ENCODE measurements around the gene FOXRED1. TPM values are rescaled to one million over a fixed set of nuclear protein-coding genes. Genes with fewer than 3 reads are reported as not detected.

Gene FOXRED1
- total and polyA plus RNA-seq, 2 of the 4 experiments (the other 2 are of a cell fraction) = 15.1 to 28.3 TPM

- Histone ChIP-seq H2AK5ac (ENCODE audit: low read depth, low read length) (no peak overlapping the region), H2AFZ (replicated peaks; ENCODE audit: low read length, poor library complexity) (no peak overlapping the region), H3K27ac (ENCODE audit: insufficient read depth, low read length) (no peak overlapping the region), H2AK9ac (replicated peaks; ENCODE audit: low read depth, low read length, poor library complexity) (no peak overlapping the region), H3K56ac (ENCODE audit: extremely low read depth, insufficient read depth, low read length) (no peak overlapping the region), H2BK5ac (ENCODE audit: low read depth, low read length, poor library complexity, severe bottlenecking) (no peak overlapping the region), H4K5ac (ENCODE audit: low read depth, low read length) (no peak overlapping the region), H3K18ac (ENCODE audit: low read depth, low read length) (no peak overlapping the region), H3K9me1 (ENCODE audit: insufficient read depth, low read length) (peaks cover 5% of the 10 kb centered on the region; the same call in 1 of the 2 replicates), H3K27me3 (ENCODE audit: control insufficient read depth, insufficient read depth, low read length) (no peaks in the 10 kb centered on the region), H2BK120ac (ENCODE audit: low read depth, low read length) (no peak overlapping the region), H3K4me2 (ENCODE audit: low read depth, low read length) (no peak overlapping the region), H3K79me1 (ENCODE audit: low read depth in 1 of 2, low read length in 2 of 2) (peaks cover 0 to 3% of the 10 kb centered on the region in 2 experiments; a peak in 1 of 4 replicates), H3K36me3 (ENCODE audit: control insufficient read depth, insufficient read depth, low read length) (peaks cover 4% of the 10 kb centered on the region; the same call in 1 of the 2 replicates), H4K91ac (ENCODE audit: insufficient read depth, low read depth, low read length) (no peak overlapping the region), H3K4me1 (ENCODE audit: control insufficient read depth, insufficient read depth, low read length) (peaks cover 8% of the 10 kb centered on the region), H3K4ac (ENCODE audit: low read depth, low read length) (no peak overlapping the region), H3K4me3 (ENCODE audit: insufficient read depth, low read depth, low read length) (no peak overlapping the region), H3K9ac (ENCODE audit: low read depth, low read length) (no peak overlapping the region), H2BK20ac (ENCODE audit: low read depth, low read length) (no peak overlapping the region), H4K8ac (ENCODE audit: low read depth in 2 of 2, low read length in 2 of 2) (no peak overlapping the region), H3K23ac (ENCODE audit: low read depth, low read length) (no peak overlapping the region), H3K9me3 (ENCODE audit: control insufficient read depth, insufficient read depth, low read length) (no peaks in the 10 kb centered on the region), H2BK15ac (ENCODE audit: low read depth, low read length) (no peak overlapping the region), H3K14ac (replicated peaks; ENCODE audit: low read depth, low read length) (no peak overlapping the region), H4K20me1 (ENCODE audit: insufficient read depth, low read length) (peaks cover 3% of the 10 kb centered on the region; the same call in 1 of the 2 replicates)
- ChIA-PET POLR2A (ENCODE audit: unreplicated experiment) (no interaction called here), CTCF (interaction anchor here (1.0 kb wide), 1 partner anchor 168 kb away, joined by 3 read pairs; no protein-coding TSS in a partner anchor)
- in situ Hi-C loops (cut with MboI; ENCODE audit: low sequenced_read_pairs) = loop anchor here (10.0 to 25.0 kb wide), 3 partner anchors 102 to 1024 kb away; no protein-coding TSS in a partner anchor
- dilution Hi-C loops (cut with HindIII; ENCODE audit: low sequenced_read_pairs, unreplicated experiment) = no loop called here
- no TSS peak for BruUV-seq (replicated peaks)
- TF ChIP-seq FOS (IDR thresholded peaks at IDR 0.05; ENCODE audit: low read depth, low read length) (no peak), RAD21 (IDR thresholded peaks at IDR 0.05; ENCODE audit: low read length) (no peak), RCOR1 (IDR thresholded peaks at IDR 0.05; ENCODE audit: insufficient replicate concordance, low read length) (no peak), BHLHE40 (IDR thresholded peaks at IDR 0.05; ENCODE audit: low read depth, low read length) (no peak), MAZ (IDR thresholded peaks at IDR 0.05; ENCODE audit: borderline replicate concordance, low read depth, low read length) (no peak)
- TF ChIP-seq, protein P1, sequence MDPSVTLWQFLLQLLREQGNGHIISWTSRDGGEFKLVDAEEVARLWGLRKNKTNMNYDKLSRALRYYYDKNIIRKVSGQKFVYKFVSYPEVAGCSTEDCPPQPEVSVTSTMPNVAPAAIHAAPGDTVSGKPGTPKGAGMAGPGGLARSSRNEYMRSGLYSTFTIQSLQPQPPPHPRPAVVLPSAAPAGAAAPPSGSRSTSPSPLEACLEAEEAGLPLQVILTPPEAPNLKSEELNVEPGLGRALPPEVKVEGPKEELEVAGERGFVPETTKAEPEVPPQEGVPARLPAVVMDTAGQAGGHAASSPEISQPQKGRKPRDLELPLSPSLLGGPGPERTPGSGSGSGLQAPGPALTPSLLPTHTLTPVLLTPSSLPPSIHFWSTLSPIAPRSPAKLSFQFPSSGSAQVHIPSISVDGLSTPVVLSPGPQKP (IDR thresholded peaks at IDR 0.05; ENCODE audit: borderline replicate concordance, low read depth, low read length) = no peak
- ATAC-seq (ENCODE audit: low read depth) (no peak), DNase-seq (no peak)
- no CpG with 5 or more reads among the region's 8 CpGs for WGBS, 2 experiments (ENCODE audit: extremely low coverage in 2 of 2, insufficient read length in 1 of 2)
- intact Hi-C loops (cut with micrococcal nuclease) = loop anchor here (5.0 to 10.0 kb wide), 3 partner anchors 292 to 1182 kb away; no protein-coding TSS in a partner anchor
Measured at GRCh38 chr11:126312961-126313360, 44.0 kb downstream of the FOXRED1 start.

Data from IMR-90 (cell line).